ENCODE results near the gene A2ML1.

The A2ML1 gene

DNA sequence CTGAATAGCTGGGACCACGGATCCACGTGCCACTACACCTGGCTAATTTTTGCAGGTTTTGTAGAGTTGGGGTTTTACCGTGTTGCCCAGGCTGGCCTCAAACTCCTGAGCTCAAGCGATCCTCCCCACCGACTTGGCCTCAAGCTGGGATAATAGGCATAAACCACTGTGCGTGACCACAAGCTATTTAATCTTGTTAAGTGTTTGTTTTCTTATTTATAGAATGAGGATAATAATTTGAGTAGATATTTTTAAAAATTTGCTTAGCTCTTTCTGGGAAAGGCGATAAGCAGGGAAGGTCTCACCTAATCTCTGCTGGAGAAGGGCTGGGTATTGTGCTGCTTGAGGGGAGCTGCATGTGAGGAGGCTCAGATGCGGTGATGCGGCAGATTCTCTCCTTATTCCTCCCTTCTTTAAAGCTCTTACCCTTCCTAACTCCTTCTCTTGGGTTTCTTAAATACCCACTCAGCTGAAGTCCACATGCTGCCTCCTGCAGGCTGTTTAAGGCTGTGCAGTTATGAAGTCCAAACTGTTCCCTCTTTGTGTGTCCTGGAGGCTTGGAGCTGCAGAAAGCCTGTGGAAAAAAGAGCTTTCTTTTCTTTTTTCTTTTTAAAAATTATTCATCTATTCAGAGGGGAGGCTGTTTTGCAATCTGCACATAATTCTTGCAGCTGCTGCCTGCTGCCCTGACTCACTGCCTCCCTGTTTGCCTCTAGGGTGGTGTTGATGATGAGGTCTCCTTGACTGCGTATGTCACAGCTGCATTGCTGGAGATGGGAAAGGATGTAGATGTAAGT, 37.9 kb downstream of the A2ML1 start:
- no peaks in the 10 kb centered on the region for H3K4me1 ChIP-seq (ENCODE audit: insufficient read depth, low read length, poor library complexity, severe bottlenecking)
- no peak for TF ChIP-seq EZH2phosphoT487 (IDR thresholded peaks at IDR 0.05; ENCODE audit: borderline replicate concordance)
- TF ChIP-seq CTCF (conservative IDR thresholded peaks at IDR 0.05; ENCODE audit: low read length), result peak; percentile 83
- H3K4me3 ChIP-seq (ENCODE audit: low read length, poor library complexity, severe bottlenecking), result no peak overlapping the region
- H3K4me2 ChIP-seq (ENCODE audit: low read depth, low read length, poor library complexity, severe bottlenecking), result no peak overlapping the region
- no peaks in the 10 kb centered on the region for H4K20me1 ChIP-seq (ENCODE audit: insufficient read depth, low read length, poor library complexity, severe bottlenecking)
- H3K27me3 ChIP-seq (ENCODE audit: insufficient read depth, low read length, poor library complexity, severe bottlenecking), result no peaks in the 10 kb centered on the region
- no peaks in the 10 kb centered on the region for H3K9me3 ChIP-seq (ENCODE audit: insufficient read depth, low read depth, low read length)
- no peaks in the 10 kb centered on the region for H3F3A ChIP-seq (ENCODE audit: low read depth)
- H3K9me2 ChIP-seq (replicated peaks; ENCODE audit: low read depth, low read length), result no peaks in the 10 kb centered on the region
- no peak overlapping the region for H2AFZ ChIP-seq (ENCODE audit: low read length)
- H3K79me2 ChIP-seq (ENCODE audit: insufficient read depth, low read length), result no peaks in the 10 kb centered on the region
- no peaks in the 10 kb centered on the region for H3K36me3 ChIP-seq (ENCODE audit: insufficient read depth, low read length)
- H3K9ac ChIP-seq (ENCODE audit: low read depth, low read length, poor library complexity, severe bottlenecking), result no peak overlapping the region

DNA sequence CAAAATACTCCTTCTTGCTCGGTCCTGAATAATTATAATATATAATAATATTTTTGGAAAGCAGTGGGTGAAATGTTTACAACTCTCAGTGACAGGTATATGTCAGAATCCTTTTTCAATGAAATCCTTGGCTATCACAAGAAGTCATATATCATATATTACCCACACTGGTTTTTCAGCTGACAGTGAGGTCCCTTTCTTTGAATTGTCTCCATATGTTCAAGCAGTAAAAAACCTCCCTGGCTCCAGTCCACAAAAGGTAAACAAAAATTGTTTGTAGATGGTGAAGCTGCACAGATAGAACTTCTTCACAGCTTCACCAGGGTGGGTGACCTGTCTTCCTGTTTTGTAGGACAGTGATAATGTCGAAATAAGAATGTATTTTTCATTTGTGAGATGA, 44.0 kb downstream of the A2ML1 start:
- Histone ChIP-seq H2AFZ (ENCODE audit: low read length) (no peak overlapping the region), H3K4me2 (ENCODE audit: low read depth, low read length, poor library complexity, severe bottlenecking) (no peak overlapping the region), H3F3A (ENCODE audit: low read depth) (no peaks in the 10 kb centered on the region), H4K20me1 (ENCODE audit: insufficient read depth, low read length, poor library complexity, severe bottlenecking) (no peaks in the 10 kb centered on the region), H3K36me3 (ENCODE audit: insufficient read depth, low read length) (no peaks in the 10 kb centered on the region), H3K4me1 (ENCODE audit: insufficient read depth, low read length, poor library complexity, severe bottlenecking) (no peaks in the 10 kb centered on the region), H3K79me2 (ENCODE audit: insufficient read depth, low read length) (no peaks in the 10 kb centered on the region), H3K4me3 (ENCODE audit: low read length, poor library complexity, severe bottlenecking) (no peak overlapping the region), H3K27me3 (ENCODE audit: insufficient read depth, low read length, poor library complexity, severe bottlenecking) (no peaks in the 10 kb centered on the region), H3K9me3 (ENCODE audit: insufficient read depth, low read depth, low read length) (no peaks in the 10 kb centered on the region), H3K9ac (ENCODE audit: low read depth, low read length, poor library complexity, severe bottlenecking) (no peak overlapping the region), H3K9me2 (replicated peaks; ENCODE audit: low read depth, low read length) (no peaks in the 10 kb centered on the region)
- TF ChIP-seq CTCF (conservative IDR thresholded peaks at IDR 0.05; ENCODE audit: low read length) (no peak), EZH2phosphoT487 (IDR thresholded peaks at IDR 0.05; ENCODE audit: borderline replicate concordance) (no peak)

GRCh38 chr12:8867009-8867408, 44.6 kb downstream of the A2ML1 start:
- Histone ChIP-seq H3K9me2 (replicated peaks; ENCODE audit: low read depth, low read length) (no peaks in the 10 kb centered on the region), H3K27me3 (ENCODE audit: insufficient read depth, low read length, poor library complexity, severe bottlenecking) (no peaks in the 10 kb centered on the region), H3K4me2 (ENCODE audit: low read depth, low read length, poor library complexity, severe bottlenecking) (no peak overlapping the region), H3F3A (ENCODE audit: low read depth) (no peaks in the 10 kb centered on the region), H4K20me1 (ENCODE audit: insufficient read depth, low read length, poor library complexity, severe bottlenecking) (no peaks in the 10 kb centered on the region), H3K79me2 (ENCODE audit: insufficient read depth, low read length) (no peaks in the 10 kb centered on the region), H3K36me3 (ENCODE audit: insufficient read depth, low read length) (no peaks in the 10 kb centered on the region), H3K4me1 (ENCODE audit: insufficient read depth, low read length, poor library complexity, severe bottlenecking) (no peaks in the 10 kb centered on the region), H2AFZ (ENCODE audit: low read length) (no peak overlapping the region), H3K9me3 (ENCODE audit: insufficient read depth, low read depth, low read length) (no peaks in the 10 kb centered on the region), H3K9ac (ENCODE audit: low read depth, low read length, poor library complexity, severe bottlenecking) (no peak overlapping the region), H3K4me3 (ENCODE audit: low read length, poor library complexity, severe bottlenecking) (no peak overlapping the region)
- no peak for TF ChIP-seq EZH2phosphoT487 (IDR thresholded peaks at IDR 0.05; ENCODE audit: borderline replicate concordance)
- TF ChIP-seq CTCF (conservative IDR thresholded peaks at IDR 0.05; ENCODE audit: low read length), result no peak

Measured in Loucy (cell line).